HFF-Myc (cell line): ENCODE data around the gene PAQR9.

Experiments
- DNase-seq: peaks from one replicate; pipeline ENCODE4 v3.0.0-alpha.2; 2011; ENCODE audit warnings: low read depth; ENCODE audit errors: extremely low read depth
- H3K4me3 ChIP-seq: replicated peaks from 2 replicates; pipeline ENCODE4 v1.5.1; 2011; ENCODE audit warnings: low read depth, mild to moderate bottlenecking, control low read depth, low read length
- CTCF ChIP-seq: IDR thresholded peaks from 2 replicates; pipeline ENCODE4 v1.5.1; 2012; ENCODE audit warnings: mild to moderate bottlenecking, low read depth, low read length, control low read depth; ENCODE audit errors: missing control alignments

The PAQR9 gene

GRCh38 chr3:142952272-142953193 is 10.9 kb downstream of the PAQR9 start:
- DNase-seq = no peak
- no peak overlapping the region for H3K4me3 ChIP-seq
- no peak for TF ChIP-seq CTCF

- TF ChIP-seq CTCF = no peak
- no peak overlapping the region for H3K4me3 ChIP-seq
- no peak for DNase-seq
These were observed 11.7 kb downstream of the PAQR9 start for GRCh38 chr3:142951794-142952193.

- H3K4me3 ChIP-seq = no peak overlapping the region
- TF ChIP-seq CTCF = no peak
- DNase-seq = no peak
These were observed 12.5 kb downstream of the PAQR9 start for GRCh38 chr3:142950972-142951371.

DNA sequence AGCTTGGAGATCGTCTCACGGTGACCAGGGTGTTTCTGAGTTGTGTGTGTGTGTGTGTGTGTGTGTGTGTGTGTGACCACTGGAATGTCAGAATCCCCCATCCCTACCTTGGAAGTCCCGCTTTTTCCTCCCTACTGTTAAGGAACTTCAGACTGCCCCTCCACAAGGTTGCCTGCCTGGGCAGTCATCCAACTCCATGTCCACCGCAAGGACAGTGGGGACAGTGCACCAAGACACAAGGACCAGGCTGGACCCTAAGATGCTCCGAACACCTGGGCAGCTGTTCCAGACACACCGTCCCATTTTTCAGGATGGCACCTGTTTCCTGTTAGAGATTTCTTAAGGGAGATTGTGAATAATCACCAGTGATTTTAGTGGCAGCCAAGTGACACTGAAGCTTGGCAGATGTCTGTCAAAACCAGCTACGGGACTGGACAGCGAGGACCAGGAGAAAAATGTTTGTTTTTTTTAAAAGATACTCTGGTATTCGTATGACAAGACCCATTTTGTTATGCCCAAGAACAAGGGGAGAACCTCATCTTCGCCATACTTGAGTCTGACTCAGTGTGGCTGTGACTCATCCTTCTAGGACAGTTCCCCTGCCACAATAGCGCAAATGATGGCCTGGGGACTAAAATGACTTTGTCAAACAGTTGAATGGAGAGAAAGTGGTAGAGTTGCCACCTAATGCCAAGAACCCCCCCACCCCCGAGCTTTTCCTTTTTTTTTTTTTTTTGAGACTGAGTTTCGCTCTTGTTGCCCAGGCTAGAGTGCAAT is 15.5 kb downstream of the PAQR9 start:
- no peak for TF ChIP-seq CTCF

DNA sequence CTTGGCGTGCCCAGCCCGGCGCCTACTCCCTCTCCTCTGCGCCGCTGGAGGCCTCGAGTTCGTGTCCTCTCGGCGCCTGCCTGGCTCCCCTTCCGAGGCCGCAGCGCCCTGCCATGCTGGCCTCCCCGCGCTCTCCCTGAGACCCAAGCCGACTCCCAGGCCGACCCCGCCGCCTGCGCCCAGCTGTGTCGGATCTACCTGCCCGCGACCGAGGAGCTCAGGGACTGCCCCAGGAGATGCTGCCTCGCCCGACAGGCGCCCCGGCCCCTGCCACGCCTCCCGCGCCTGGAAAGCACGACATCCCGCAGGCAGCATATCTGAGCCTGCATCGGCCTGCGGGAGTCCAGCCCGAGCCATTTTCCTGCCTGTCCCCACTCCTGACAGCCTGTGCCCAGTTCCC is 16.1 kb downstream of the PAQR9 start:
- no peak for DNase-seq
- H3K4me3 ChIP-seq = no peak overlapping the region
- TF ChIP-seq CTCF = no peak

More for the DNA sequence above, 15.5 kb downstream of the PAQR9 start:
- H3K4me3 ChIP-seq = no peak overlapping the region
- DNase-seq = no peak

GRCh38 chr3:142946861-142947260 is 16.6 kb downstream of the PAQR9 start:
- TF ChIP-seq CTCF = no peak
- no peak overlapping the region for H3K4me3 ChIP-seq
- no peak for DNase-seq
